ENCODE data around the gene SLF2.

DNA sequence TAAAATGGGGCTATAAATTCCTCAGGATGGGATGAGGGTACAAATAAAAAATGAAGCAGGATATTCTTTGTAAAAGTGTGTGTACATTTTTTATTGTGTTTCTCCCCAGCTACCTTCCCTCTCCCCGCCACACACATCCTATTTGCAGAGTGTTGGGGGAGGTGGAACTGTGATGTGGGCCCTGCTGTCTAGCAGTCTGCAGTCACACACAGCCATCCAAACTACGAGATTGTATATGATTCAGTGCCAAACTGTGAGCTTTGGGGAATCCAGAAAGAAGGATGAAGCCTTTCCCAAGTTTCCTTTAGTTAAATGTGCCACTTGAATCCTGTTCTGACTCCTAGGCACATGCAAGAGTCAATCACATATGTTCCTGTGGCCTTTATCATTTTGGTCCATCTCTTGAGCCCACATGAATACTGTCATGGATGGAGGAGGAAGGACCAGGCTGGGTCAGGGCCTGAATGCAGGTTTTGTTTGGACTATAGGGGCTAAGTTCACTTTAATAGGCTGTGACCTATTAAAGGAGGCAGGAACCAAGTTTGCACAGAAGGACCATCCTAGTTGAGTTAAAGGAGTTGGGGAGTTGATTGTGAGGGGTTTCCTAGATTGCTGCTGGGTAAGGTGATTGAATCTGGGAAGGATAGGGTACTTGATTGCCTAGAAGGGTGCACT, 55.4 kb downstream of the SLF2 start:
- TF ChIP-seq POLR2A (IDR thresholded peaks at IDR 0.05): no peak
- TF ChIP-seq, protein P1, sequence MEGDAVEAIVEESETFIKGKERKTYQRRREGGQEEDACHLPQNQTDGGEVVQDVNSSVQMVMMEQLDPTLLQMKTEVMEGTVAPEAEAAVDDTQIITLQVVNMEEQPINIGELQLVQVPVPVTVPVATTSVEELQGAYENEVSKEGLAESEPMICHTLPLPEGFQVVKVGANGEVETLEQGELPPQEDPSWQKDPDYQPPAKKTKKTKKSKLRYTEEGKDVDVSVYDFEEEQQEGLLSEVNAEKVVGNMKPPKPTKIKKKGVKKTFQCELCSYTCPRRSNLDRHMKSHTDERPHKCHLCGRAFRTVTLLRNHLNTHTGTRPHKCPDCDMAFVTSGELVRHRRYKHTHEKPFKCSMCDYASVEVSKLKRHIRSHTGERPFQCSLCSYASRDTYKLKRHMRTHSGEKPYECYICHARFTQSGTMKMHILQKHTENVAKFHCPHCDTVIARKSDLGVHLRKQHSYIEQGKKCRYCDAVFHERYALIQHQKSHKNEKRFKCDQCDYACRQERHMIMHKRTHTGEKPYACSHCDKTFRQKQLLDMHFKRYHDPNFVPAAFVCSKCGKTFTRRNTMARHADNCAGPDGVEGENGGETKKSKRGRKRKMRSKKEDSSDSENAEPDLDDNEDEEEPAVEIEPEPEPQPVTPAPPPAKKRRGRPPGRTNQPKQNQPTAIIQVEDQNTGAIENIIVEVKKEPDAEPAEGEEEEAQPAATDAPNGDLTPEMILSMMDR (IDR thresholded peaks at IDR 0.05): no peak
